Left renal pelvis (tissue), 4 donors: ENCODE data around the gene DAZAP1. TPM values are rescaled to one million over a fixed set of nuclear protein-coding genes. Genes with fewer than 3 reads are reported as not detected.

ENCODE experiments used
- DNase-seq, 4 donors: peaks; one replicate each; pipeline ENCODE4 v3.0.0-alpha.2; 2013; ENCODE audit warnings: low read depth in 4 of 4, low spot score in 3 of 4
- polyA plus RNA-seq, 4 donors: library from polyadenylated mRNA; unstranded; fragments of 120-200 nt; gene quantifications; one replicate each; pipeline ENCODE4 v1.2.1, GENCODE V29; 2013; ENCODE audit not compliant: insufficient read length in 4 of 4

The DAZAP1 gene
- polyA plus RNA-seq, 4 donors, result 61.7 to 103 (median 80.9) TPM

DNA sequence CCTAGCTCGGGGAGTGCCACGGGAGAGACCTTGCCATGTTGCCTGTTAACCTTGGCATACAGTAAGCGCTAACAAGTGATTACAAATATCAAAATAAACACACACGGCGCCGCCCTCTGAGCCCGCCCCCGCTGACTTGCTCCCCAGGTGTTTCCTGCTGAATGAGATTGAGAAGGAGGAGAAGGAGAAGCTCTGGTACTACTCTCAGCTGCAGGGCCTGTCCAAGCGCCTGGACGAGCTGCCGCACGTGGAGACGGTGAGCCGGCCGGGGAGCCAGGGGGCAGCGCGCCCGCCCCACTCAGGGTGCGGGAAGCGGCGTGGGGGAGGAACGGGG lies 47.6 kb downstream of the DAZAP1 start:
- DNase-seq, result no peak

DNA sequence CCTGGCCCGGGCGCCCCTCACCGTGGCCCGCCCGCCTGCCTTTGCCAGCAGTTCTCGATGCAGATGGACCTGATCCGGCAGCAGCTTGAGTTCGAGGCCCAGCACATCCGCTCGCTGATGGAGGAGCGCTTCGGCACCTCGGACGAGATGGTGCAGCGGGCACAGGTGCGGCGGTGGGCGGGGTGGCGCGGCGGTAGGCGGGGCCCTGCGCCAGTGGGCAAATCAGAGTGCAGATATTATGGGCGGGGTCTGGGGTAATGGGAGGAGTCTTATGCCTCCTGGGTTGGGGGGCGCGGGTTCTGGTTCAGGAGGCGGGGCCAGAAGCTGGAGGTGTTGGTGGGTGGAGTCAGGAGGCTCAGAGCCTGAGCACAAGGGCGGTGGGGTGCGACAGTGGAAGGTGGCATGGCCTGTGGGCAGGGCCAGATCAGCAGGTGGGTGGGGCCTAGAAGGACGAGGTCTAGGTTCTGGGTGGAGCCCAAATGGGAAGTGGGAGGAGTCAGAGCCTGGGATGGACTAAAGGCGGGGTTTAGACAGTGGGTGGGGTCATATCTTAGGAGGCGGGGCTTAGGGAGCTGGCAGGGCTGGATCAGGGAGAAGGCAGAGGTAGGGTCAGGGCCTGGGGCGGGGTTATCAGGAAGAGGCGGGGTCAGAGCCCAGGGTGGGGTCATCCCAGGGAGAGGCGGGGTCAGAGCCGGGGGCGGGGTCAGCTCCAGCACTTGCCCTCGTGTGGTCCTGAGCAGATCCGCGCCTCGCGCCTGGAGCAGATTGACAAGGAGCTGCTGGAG lies 48.1 kb downstream of the DAZAP1 start:
- no peak for DNase-seq

DNA sequence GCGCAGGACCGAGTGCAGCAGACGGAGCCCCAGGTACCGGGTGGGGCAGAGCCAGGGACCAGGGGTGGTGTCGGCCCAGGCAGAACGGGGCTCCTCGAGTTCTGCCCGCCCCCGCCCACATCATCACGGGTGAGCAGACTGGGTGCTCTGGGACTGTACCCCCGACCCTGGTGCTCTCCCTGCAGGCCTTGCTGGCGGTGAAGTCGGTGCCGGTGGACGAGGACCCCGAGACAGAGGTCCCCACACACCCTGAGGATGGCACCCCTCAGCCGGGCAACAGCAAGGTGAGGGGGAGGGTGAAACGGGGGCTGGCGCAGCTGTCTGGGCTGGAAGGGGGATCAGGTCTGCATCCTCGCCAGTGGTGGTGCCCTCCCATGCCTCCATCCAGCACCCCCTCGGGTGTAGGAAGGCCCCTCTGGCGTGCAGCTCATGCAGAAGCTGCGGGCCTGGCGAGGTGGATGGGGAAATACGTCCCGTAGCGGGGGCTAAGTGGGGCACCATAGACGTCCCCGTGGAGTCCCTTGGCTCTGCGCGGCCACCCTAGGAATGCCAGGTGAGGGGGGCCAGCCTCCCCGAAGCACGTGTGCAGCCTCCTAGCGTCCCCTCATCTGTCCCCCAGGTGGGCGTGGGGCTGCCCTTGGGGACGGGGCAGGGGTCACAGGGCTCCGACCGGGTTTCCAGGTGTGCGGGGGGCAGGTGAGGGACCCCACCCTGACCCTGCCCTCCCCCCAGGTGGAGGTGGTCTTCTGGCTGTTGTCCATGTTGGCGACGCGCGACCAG lies 48.9 kb downstream of the DAZAP1 start:
- DNase-seq, result no peak

DNA sequence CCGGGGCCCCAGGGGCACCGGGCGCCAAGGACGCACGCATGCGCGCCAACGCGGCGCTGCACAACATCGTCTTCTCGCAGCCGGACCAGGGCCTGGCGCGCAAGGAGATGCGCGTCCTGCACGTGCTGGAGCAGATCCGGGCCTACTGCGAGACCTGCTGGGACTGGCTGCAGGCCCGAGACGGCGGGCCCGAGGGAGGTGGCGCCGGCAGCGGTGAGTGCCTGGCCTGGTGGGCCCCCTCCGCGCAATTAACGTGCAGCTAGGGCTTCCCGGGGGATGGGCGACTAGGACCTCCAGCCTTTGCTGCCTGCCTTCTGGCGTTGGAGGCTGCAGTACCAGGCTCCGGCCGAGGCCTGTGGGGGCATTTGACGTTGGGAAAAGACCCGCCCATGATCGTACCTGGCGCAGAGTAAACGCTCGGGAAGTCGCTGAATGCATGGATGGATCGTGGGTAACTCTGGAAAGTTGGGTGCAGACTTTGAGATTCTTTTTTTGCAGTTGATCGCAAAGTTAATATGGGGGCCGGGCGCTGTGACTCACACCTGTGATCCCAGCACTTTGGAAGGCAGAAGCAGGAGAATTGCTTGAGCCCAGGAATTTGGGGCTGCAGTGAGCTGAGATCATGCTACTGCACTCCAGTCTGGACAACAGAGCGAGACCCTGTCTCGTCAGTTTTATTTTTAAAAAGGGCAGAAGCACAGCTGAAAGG lies 49.8 kb downstream of the DAZAP1 start:
- no peak for DNase-seq

DNA sequence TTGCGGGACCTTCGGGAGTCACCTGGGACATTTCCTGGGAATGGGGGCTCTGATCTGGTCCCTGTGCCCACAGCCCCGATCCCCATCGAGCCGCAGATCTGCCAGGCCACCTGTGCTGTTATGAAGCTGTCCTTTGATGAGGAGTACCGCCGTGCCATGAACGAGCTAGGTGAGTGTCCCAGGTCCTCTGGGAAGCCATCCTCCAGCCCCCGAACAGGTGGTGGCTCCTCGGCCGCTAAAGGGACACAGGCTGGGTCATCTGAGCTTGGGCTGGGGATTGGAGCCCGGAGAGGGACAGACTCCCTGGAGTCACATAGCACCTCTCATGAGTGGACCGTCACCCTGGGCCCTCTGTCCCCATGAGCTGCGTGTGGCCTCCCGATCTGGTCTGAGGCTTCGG lies 50.5 kb downstream of the DAZAP1 start:
- DNase-seq, result no peak

DNA sequence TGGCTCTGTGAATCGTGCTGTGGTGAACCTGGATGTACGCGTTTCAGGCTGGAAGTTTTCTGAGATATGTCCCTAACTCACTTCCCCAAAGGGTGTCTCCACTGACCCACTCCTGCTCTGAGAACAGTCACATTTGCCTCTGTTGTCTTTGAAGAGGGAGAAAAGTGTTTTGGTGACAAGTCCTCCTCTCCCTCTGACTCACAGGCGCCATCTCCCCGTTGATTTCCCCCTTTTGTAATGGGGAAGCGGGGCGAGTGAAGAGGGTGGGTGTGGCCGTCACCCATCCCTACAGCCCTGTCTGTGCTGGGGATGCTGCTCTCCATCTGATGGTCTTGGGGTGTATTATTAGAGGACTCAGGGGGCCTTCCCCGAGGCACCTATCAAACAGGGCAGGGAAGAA lies 52.1 kb downstream of the DAZAP1 start:
- DNase-seq, result no peak

DNA sequence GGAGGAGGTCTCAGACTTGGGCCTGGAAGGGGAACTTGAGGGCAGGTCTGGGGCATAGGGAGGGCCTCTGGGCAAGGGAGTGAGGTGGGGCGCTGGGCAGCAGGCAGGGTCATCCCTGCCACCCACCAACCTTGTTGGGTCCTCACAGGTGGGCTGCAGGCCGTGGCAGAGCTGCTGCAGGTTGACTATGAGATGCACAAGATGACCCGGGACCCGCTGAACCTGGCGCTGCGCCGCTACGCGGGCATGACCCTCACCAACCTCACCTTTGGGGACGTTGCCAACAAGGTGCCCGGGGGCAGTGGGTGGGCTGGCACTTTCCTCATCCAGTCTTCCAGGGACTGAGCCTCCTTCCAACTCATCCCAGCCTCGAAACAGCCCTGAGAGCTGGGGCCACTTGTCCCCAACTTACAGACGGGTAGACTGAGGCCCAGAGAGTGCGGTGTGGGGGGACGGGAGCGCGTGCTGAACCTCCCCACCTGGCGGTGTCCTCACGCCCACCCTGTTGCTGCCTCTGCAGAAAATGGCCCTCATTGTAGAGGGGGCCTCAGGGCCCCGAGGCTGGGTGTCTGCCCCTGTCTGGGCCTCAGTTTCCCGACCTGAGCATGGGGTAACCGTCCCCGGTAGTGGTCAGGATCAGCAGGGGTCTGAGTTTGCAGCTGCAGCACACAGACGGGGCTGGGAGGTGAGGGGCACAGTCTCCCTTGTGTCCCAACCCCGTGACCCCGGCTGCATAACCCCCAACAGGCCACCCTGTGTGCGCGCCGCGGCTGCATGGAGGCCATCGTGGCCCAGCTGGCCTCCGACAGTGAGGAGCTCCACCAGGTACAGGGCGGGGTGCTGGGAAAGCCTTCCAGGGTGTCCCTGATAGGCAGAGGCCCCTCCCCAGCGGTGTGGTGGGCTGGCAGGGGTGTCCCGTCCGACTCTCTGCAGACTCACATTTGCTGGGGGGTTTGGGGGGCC lies 52.9 kb downstream of the DAZAP1 start:
- DNase-seq, result no peak

DNA sequence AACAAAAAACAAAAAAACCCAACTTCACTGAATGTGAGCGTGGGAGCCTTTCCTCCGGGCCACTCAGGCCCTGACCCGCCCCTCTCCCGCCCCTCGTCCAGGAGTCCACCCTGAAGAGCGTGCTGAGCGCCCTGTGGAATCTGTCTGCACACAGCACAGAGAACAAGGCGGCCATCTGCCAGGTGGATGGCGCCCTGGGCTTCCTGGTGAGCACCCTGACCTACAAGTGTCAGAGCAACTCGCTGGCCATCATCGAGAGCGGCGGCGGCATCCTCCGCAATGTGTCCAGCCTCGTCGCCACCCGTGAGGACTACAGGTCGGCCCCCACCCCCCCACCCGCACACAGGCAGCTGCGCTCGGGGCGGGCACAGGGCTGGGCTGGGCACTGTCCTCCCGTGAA lies 54.5 kb downstream of the DAZAP1 start:
- no peak for DNase-seq

DNA sequence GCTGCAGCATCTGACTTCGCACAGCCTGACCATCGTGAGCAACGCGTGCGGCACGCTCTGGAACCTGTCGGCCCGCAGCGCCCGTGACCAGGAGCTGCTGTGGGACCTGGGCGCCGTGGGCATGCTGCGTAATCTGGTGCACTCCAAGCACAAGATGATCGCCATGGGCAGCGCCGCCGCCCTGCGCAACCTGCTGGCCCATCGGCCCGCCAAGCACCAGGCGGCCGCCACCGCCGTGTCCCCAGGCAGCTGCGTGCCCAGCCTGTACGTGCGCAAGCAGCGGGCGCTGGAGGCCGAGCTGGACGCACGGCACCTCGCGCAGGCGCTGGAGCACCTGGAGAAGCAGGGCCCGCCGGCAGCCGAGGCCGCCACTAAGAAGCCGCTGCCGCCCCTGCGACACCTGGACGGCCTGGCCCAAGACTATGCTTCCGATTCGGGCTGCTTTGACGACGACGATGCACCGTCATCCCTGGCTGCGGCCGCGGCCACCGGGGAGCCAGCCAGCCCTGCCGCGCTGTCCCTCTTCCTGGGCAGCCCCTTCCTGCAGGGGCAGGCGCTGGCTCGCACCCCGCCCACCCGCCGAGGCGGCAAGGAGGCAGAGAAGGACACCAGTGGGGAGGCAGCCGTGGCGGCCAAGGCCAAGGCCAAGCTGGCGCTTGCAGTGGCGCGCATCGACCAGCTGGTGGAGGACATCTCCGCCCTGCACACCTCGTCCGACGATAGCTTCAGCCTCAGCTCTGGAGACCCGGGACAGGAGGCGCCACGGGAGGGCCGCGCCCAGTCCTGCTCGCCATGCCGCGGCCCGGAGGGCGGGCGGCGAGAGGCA lies 58.0 kb downstream of the DAZAP1 start:
- no peak for DNase-seq

DNA sequence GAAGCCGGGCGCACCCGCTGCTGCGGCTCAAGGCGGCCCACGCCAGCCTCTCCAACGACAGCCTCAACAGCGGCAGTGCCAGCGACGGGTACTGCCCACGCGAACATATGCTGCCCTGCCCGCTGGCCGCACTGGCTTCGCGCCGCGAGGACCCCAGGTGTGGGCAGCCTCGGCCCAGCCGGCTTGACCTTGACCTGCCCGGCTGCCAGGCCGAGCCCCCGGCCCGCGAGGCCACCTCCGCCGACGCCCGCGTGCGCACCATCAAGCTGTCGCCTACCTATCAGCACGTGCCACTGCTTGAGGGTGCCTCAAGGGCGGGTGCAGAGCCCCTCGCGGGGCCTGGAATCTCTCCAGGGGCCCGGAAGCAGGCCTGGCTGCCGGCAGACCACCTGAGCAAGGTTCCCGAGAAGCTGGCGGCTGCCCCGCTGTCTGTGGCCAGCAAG lies 58.7 kb downstream of the DAZAP1 start:
- DNase-seq, result no peak

DNA sequence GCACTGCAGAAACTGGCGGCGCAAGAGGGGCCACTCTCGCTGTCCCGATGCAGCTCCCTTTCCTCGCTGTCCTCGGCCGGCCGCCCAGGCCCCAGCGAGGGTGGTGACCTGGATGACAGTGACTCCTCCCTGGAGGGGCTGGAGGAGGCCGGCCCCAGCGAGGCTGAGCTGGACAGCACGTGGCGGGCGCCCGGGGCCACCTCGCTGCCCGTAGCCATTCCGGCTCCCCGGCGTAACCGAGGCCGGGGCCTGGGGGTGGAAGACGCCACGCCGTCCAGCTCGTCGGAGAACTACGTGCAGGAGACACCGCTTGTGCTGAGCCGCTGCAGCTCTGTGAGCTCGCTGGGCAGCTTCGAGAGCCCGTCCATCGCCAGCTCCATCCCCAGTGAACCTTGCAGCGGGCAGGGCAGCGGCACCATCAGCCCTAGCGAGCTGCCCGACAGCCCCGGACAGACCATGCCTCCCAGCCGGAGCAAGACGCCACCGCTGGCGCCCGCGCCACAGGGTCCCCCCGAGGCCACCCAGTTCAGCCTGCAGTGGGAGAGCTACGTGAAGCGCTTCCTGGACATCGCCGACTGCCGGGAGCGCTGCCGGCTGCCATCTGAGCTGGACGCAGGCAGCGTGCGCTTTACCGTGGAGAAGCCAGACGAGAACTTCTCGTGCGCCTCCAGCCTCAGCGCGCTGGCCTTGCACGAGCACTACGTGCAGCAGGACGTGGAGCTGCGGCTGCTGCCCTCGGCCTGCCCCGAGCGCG lies 59.3 kb downstream of the DAZAP1 start:
- DNase-seq, result no peak

DNA sequence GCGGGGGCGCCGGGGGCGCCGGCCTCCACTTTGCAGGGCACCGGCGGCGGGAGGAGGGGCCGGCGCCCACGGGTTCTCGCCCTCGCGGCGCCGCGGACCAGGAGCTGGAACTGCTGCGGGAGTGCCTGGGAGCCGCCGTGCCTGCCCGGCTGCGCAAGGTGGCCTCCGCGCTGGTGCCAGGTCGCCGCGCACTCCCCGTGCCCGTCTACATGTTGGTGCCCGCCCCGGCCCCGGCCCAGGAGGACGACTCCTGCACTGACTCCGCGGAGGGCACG lies 59.8 kb downstream of the DAZAP1 start:
- DNase-seq, result no peak

DNA sequence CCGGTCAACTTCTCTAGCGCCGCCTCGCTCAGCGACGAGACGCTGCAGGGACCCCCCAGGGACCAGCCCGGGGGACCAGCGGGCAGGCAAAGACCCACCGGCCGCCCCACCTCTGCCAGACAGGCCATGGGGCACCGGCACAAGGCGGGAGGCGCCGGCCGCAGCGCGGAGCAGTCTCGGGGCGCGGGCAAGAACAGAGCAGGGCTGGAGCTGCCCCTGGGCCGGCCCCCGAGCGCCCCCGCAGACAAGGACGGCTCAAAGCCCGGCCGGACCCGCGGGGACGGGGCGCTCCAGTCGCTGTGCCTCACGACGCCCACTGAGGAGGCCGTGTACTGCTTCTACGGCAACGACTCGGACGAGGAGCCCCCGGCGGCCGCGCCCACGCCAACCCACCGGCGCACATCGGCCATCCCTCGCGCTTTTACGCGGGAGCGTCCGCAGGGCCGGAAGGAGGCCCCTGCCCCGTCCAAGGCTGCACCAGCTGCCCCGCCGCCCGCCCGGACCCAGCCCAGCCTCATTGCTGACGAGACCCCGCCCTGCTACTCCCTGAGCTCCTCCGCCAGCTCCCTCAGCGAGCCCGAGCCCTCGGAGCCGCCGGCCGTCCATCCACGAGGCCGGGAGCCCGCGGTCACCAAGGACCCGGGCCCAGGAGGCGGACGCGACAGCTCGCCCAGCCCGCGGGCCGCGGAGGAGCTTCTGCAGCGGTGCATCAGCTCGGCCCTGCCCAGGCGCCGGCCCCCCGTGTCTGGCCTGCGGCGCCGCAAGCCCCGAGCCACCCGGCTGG lies 60.3 kb downstream of the DAZAP1 start:
- DNase-seq, result no peak

DNA sequence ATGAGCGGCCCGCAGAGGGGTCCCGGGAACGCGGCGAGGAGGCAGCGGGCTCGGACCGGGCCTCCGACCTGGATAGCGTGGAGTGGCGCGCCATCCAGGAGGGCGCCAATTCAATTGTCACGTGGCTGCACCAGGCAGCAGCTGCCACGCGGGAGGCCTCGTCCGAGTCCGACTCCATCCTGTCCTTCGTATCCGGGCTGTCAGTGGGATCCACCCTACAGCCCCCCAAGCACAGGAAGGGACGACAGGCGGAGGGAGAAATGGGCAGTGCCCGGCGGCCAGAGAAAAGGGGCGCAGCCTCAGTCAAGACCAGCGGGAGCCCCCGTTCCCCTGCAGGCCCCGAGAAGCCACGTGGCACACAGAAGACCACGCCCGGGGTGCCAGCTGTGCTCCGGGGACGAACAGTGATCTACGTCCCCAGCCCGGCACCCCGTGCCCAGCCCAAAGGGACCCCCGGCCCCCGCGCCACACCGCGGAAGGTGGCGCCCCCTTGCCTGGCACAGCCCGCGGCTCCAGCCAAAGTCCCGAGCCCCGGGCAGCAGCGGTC lies 61.0 kb downstream of the DAZAP1 start:
- DNase-seq, result no peak

DNA sequence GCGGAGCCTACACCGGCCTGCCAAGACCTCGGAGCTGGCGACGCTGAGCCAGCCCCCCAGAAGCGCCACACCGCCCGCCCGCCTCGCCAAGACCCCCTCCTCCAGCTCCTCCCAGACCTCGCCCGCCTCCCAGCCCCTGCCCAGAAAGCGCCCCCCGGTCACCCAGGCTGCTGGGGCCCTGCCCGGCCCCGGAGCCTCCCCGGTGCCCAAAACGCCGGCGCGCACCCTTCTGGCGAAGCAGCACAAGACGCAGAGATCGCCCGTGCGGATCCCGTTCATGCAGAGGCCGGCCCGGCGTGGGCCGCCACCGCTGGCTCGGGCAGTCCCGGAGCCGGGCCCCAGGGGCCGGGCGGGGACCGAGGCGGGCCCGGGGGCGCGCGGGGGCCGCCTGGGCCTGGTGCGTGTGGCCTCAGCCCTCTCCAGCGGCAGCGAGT lies 61.5 kb downstream of the DAZAP1 start:
- no peak for DNase-seq

DNA sequence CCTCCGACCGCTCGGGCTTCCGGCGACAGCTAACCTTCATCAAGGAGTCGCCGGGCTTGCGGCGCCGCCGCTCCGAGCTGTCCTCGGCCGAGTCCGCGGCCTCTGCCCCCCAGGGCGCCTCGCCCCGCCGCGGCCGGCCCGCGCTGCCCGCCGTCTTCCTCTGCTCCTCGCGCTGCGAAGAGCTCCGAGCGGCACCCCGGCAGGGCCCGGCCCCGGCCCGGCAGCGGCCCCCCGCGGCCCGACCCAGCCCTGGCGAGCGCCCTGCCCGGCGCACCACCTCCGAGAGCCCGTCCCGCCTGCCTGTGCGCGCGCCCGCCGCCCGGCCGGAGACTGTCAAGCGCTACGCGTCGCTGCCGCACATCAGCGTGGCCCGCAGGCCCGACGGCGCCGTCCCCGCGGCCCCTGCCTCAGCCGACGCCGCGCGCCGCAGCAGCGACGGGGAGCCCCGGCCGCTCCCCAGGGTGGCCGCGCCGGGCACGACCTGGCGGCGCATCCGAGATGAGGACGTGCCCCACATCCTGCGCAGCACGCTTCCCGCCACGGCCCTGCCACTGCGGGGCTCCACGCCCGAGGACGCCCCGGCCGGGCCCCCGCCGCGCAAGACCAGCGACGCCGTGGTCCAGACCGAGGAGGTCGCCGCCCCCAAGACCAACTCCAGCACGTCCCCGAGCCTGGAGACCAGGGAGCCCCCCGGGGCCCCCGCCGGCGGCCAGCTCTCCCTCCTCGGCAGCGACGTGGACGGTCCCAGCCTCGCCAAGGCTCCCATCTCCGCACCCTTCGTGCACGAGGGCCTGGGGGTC lies 62.1 kb downstream of the DAZAP1 start:
- DNase-seq, result no peak

DNA sequence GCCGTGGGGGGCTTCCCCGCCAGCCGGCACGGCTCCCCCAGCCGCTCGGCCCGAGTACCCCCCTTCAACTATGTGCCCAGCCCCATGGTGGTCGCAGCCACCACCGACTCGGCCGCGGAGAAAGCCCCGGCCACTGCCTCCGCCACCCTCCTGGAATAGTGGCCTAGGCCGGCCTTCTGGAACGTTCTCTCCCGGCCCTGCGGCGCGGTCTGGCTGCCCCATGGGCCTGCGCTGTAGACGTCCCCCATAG lies 62.6 kb downstream of the DAZAP1 start:
- no peak for DNase-seq
